ENCODE results near the gene INPP5A.

- TF ChIP-seq, protein P1, sequence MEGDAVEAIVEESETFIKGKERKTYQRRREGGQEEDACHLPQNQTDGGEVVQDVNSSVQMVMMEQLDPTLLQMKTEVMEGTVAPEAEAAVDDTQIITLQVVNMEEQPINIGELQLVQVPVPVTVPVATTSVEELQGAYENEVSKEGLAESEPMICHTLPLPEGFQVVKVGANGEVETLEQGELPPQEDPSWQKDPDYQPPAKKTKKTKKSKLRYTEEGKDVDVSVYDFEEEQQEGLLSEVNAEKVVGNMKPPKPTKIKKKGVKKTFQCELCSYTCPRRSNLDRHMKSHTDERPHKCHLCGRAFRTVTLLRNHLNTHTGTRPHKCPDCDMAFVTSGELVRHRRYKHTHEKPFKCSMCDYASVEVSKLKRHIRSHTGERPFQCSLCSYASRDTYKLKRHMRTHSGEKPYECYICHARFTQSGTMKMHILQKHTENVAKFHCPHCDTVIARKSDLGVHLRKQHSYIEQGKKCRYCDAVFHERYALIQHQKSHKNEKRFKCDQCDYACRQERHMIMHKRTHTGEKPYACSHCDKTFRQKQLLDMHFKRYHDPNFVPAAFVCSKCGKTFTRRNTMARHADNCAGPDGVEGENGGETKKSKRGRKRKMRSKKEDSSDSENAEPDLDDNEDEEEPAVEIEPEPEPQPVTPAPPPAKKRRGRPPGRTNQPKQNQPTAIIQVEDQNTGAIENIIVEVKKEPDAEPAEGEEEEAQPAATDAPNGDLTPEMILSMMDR (conservative IDR thresholded peaks at IDR 0.05; ENCODE audit: low read depth, low read length): no peak
- no peak for TF ChIP-seq EZH2phosphoT487 (IDR thresholded peaks at IDR 0.05; ENCODE audit: borderline replicate concordance, low read length)
- TF ChIP-seq EZH2 (IDR thresholded peaks at IDR 0.05; ENCODE audit: low read length, unreplicated experiment): no peak
Measured at GRCh38 chr10:132783165-132783939, 245.8 kb downstream of the INPP5A start.

Data from PC-3 (cell line).